DMS 273 (cell line): ENCODE data around the gene CEP192.
"Not testable (repeated sequence)": the region's sequence is repeated elsewhere in the genome, so short reads cannot be mapped to it uniquely, and the experiment has no call there.

ENCODE experiments used
- DNase-seq: peaks from one replicate; lab custom pipeline; 2025; ENCODE audit not compliant: unreplicated experiment; lab: John Stamatoyannopoulos, UW

The CEP192 gene

GRCh38 chr18:13028869-13029268 is 37.7 kb downstream of the CEP192 start:
- DNase-seq = no peak

GRCh38 chr18:13032173-13032572 is 41.0 kb downstream of the CEP192 start:
- DNase-seq = no peak

- no peak for DNase-seq
Measured at GRCh38 chr18:13035249-13035914, 44.2 kb downstream of the CEP192 start.

GRCh38 chr18:13036622-13037320 is 45.6 kb downstream of the CEP192 start:
- DNase-seq = no peak

- DNase-seq = no peak
Measured at GRCh38 chr18:13039806-13040205, 48.6 kb downstream of the CEP192 start.

GRCh38 chr18:13043066-13043465 is 51.9 kb downstream of the CEP192 start:
- DNase-seq = no peak

- no peak for DNase-seq
Measured at GRCh38 chr18:13048061-13048595, 57.0 kb downstream of the CEP192 start.

- DNase-seq = no peak
Measured at GRCh38 chr18:13051159-13051558, 60.0 kb downstream of the CEP192 start.

GRCh38 chr18:13051950-13052349 is 60.8 kb downstream of the CEP192 start:
- no peak for DNase-seq

- DNase-seq = peak; percentile 41
Measured at GRCh38 chr18:13054336-13054735, 63.2 kb downstream of the CEP192 start.

GRCh38 chr18:13061630-13062189 is 70.5 kb downstream of the CEP192 start:
- no peak for DNase-seq

GRCh38 chr18:13067124-13067523 is 76.0 kb downstream of the CEP192 start:
- no peak for DNase-seq

- DNase-seq = no peak
Measured at GRCh38 chr18:13067966-13068365, 76.8 kb downstream of the CEP192 start.

- DNase-seq = no peak
Measured at GRCh38 chr18:13070460-13070859, 79.3 kb downstream of the CEP192 start.

- no peak for DNase-seq
Measured at GRCh38 chr18:13076886-13077285, 85.7 kb downstream of the CEP192 start.

GRCh38 chr18:13077473-13077872 is 86.3 kb downstream of the CEP192 start:
- DNase-seq = no peak

GRCh38 chr18:13078065-13078464 is 86.9 kb downstream of the CEP192 start:
- not testable (repeated sequence) for DNase-seq

GRCh38 chr18:13086906-13087305 is 95.7 kb downstream of the CEP192 start:
- DNase-seq = no peak

- no peak for DNase-seq
Measured at GRCh38 chr18:13095466-13095865, 104.3 kb downstream of the CEP192 start.

GRCh38 chr18:13096232-13096631 is 105.1 kb downstream of the CEP192 start:
- no peak for DNase-seq

GRCh38 chr18:13096719-13097118 is 105.6 kb downstream of the CEP192 start:
- DNase-seq = no peak

GRCh38 chr18:13098104-13098503 is 106.9 kb downstream of the CEP192 start:
- not testable (repeated sequence) for DNase-seq
